ENCODE results near the gene NADSYN1. TPM values are rescaled to one million over a fixed set of nuclear protein-coding genes. Genes with fewer than 3 reads are reported as not detected.

NADSYN1 gene
- total RNA-seq, 4 donors from 2014 or later = 183 to 349 (median 294) TPM

DNA sequence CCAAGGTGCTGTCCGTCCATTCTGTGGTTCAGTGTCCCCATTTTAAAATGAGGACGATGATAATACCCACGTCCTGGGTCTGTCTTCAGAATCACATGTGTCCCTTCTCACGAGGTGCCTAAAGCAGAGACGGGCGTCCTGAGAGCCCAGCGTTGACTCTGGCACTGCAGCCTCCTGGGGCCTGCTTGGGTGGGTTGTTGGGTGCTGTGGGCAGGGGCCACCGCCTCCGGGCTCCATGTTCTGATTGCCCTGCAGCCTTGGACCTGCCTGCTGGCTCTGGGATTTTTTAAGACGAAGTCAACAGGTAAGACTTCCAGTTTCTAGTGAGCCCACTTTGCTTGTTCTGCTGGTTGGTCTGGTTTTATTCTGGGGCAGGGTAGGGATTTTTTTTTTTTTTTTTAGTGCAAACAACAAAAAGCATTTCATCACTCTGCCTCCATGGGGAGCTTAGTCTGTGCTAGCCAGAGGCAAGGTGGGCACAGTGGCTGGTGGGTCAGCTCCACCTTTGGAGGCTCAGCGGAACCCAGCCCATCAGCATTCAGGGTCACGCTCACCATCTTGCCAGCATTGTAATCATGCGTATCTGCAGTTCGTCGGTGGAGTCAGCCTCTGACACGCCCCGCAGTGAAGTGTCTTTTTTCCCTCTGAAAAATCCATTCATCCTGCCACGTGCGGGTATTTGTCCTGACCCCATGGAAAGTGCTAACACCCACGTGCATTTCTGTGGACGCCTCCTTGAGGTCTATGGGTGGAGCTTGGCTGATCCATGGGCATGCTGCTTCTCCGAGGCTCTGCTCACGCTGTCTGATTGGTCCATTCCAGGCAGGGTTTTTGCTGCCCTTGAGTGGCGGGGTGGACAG lies 28.3 kb downstream of the NADSYN1 start:
- Histone ChIP-seq H3K27ac (no peak overlapping the region), H3K4me1 (no peaks in the 10 kb centered on the region), H3K9me3 (no peaks in the 10 kb centered on the region), H3K27me3 (no peaks in the 10 kb centered on the region), H3K36me3 (peaks cover 0 to 96% (median 0%) of the 10 kb centered on the region in 3 donors), H3K4me3 (no peak overlapping the region)
- no peak for TF ChIP-seq POLR2A (IDR thresholded peaks at IDR 0.05)
- no peak for TF ChIP-seq CTCF (IDR thresholded peaks at IDR 0.05)
- no peak for DNase-seq

GRCh38 chr11:71482216-71482615 lies 29.2 kb downstream of the NADSYN1 start:
- Histone ChIP-seq H3K27me3 (no peaks in the 10 kb centered on the region), H3K9me3 (no peaks in the 10 kb centered on the region), H3K4me1 (no peaks in the 10 kb centered on the region), H3K4me3 (no peak overlapping the region), H3K27ac (no peak overlapping the region), H3K36me3 (peaks cover 0 to 91% (median 0%) of the 10 kb centered on the region in 3 donors)
- TF ChIP-seq POLR2A (IDR thresholded peaks at IDR 0.05) = no peak
- no peak for TF ChIP-seq CTCF (IDR thresholded peaks at IDR 0.05)
- no peak for DNase-seq

- DNase-seq = peak in 1 of 3 donors; percentile 30
- peaks cover 0 to 85% (median 0%) of the 10 kb centered on the region in 3 donors for H3K36me3 ChIP-seq
- TF ChIP-seq CTCF (IDR thresholded peaks at IDR 0.05) (no peak), POLR2A (IDR thresholded peaks at IDR 0.05) (no peak)
Measured at GRCh38 chr11:71482746-71483364, 29.9 kb downstream of the NADSYN1 start.

DNA sequence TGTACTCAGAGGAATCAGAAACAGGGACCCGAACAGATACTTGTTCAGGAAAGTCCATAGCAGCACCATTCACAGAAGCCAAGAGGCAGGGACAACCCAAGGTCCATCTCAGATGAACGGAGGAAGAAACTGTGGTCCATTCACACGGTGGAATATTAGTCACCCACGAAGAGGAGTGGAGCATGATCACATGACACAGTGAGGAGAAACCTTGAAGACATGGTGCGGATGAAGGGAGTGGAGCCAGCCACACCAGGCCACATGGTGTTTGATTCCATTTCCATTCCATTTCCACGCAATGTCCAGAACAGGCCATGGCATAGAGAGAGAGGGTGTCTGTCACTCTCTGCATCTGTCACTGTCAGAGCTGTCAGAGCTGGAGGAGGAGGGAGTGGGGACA lies 30.7 kb downstream of the NADSYN1 start:
- H3K27ac ChIP-seq = no peak overlapping the region
- TF ChIP-seq POLR2A (IDR thresholded peaks at IDR 0.05) (no peak), CTCF (IDR thresholded peaks at IDR 0.05) (no peak)
- H3K36me3 ChIP-seq = peaks cover 0 to 83% (median 0%) of the 10 kb centered on the region in 3 donors
- H3K9me3 ChIP-seq = no peaks in the 10 kb centered on the region
- no peak overlapping the region for H3K4me3 ChIP-seq
- DNase-seq = no peak
- no peaks in the 10 kb centered on the region for H3K4me1 ChIP-seq
- no peaks in the 10 kb centered on the region for H3K27me3 ChIP-seq

More at GRCh38 chr11:71482746-71483364, 29.9 kb downstream of the NADSYN1 start:
- H3K27ac ChIP-seq = no peak overlapping the region
- no peaks in the 10 kb centered on the region for H3K4me1 ChIP-seq
- no peaks in the 10 kb centered on the region for H3K27me3 ChIP-seq
- no peak overlapping the region for H3K4me3 ChIP-seq
- no peaks in the 10 kb centered on the region for H3K9me3 ChIP-seq

GRCh38 chr11:71484248-71485062 lies 31.5 kb downstream of the NADSYN1 start:
- TF ChIP-seq POLR2A (IDR thresholded peaks at IDR 0.05) (no peak), CTCF (IDR thresholded peaks at IDR 0.05) (no peak)
- Histone ChIP-seq H3K4me1 (no peaks in the 10 kb centered on the region), H3K27ac (no peak overlapping the region), H3K4me3 (no peak overlapping the region), H3K36me3 (peaks cover 0 to 82% (median 0%) of the 10 kb centered on the region in 3 donors), H3K9me3 (no peaks in the 10 kb centered on the region), H3K27me3 (no peaks in the 10 kb centered on the region)
- peak in 2 of 3 donors; percentile 21 to 39 for DNase-seq
